ENCODE results near the gene SCAP. TPM values are rescaled to one million over a fixed set of nuclear protein-coding genes. Genes with fewer than 3 reads are reported as not detected.

SCAP gene
- total RNA-seq, 1 experiment from 2014 or later, result 81.4 TPM

DNA sequence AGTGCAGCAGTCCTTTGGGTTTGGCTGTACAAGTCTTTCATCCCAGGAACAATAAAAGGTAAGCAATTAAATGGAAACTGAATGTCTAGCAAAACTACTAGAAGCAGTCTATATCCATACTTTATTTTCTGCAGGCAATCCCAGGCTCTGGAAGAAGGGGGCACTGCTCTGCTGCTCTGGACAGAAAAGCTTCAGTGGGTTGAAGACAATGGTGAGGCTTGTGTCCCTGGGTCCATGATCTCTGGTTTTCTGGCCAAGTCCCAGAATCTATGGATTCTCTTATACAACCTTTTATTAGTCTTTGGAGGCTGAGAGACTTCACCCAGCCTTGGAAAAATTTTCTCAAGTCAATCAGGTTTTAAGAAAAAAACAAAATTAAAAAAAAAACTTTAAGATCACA lies 35.6 kb downstream of the SCAP start:
- no peak for DNase-seq (ENCODE audit: low spot score)
- in situ Hi-C loops (cut with HindIII; ENCODE audit: low sequenced_read_pairs), result no loop called here

DNA sequence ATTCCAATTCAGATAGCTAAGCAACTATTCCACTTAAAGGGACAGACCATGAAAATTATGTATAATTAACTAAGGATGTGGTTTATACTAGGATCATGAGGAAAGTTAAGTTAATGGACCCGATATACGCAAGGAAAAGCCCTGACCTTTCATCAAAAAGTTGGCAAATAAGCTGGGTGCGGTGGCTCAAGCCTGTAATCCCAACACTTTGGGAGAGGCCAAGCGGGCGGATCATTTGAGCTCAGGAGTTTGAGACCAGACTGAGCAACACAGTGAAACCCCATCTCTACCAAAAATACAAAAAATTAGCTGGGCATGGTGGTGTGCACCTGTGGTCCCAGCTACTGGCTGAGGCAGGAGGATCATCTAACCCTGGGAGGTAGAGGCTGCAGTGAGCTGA lies 39.6 kb downstream of the SCAP start:
- DNase-seq (ENCODE audit: low spot score), result no peak
- in situ Hi-C loops (cut with HindIII; ENCODE audit: low sequenced_read_pairs), result no loop called here

DNA sequence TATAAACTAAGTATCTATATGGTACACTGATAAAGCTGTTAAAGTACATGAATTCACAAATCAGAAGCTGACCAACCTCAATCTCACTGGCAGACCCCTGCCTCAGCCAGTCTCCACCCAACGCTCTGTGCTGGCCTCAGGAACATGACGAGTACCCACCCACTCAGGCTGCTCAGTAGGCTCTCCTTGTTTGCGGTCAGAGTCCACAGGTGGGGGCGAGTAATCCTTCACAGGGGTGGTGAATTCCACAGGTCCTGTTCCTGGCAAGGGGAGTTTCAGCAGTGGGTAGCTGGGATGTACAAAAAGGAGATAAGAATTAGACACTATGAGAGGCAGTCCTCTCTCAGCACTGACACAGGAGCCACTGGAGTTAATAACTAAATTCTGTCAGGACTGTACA lies 40.9 kb downstream of the SCAP start:
- in situ Hi-C loops (cut with HindIII; ENCODE audit: low sequenced_read_pairs), result no loop called here
- no peak for DNase-seq (ENCODE audit: low spot score)

DNA sequence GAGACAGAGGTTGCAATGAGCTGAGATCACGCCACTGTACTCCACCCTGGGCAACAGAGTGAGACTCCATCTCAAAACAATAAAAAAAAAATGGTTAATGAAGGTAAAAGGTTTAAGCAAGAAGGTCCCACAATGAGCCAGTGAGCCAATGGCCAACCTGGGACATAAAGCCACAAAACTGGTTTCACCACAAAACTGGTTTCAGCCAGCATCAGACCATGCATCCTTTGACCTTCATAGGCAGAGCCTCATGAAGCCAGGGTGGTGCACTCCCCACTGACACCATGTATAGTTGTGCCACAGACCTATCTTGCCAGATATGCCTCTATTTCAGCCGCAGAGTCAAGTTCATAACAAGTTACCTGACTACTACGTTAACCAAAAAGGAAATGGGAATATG lies 41.9 kb downstream of the SCAP start:
- in situ Hi-C loops (cut with HindIII; ENCODE audit: low sequenced_read_pairs), result no loop called here
- no peak for DNase-seq (ENCODE audit: low spot score)

DNA sequence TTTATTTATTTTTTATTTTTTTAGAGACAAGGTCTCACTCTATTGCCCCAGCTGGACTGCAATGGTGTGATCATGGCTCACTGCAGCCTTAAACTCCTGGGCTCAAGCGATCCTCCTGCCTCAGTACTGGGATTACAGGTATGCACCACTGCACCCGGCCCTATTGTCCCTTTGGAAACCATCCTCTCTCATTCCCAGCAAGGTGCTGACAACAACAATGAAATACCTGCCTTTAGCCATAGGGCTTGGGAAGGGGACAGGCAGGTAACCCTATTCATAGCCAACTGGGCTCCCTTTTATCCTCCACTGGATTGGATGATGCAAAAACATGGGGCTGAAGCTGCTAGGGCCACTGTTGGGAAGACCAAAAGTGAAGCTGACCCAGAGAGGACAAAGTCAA lies 43.1 kb downstream of the SCAP start:
- DNase-seq (ENCODE audit: low spot score), result no peak
- in situ Hi-C loops (cut with HindIII; ENCODE audit: low sequenced_read_pairs), result no loop called here

DNA sequence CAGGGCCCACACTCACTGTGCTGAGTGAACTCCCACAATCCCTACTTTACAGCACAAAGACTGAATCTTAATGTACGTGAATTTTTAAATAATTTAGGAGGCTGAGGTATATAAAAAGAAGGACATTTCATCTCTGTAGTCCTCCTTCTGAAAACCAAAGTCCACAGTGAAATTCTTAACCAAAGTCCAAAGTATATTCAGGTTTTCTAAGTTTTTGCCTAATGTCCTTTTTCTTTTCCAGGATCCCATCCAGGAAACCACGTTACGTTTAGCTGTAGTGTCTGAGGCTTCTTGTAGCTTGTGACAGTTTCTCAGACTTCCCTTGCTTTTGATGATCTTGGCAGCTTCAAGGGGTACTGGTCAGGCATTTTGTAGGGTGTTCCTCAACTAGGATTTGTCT lies 44.5 kb downstream of the SCAP start:
- no peak for DNase-seq (ENCODE audit: low spot score)
- in situ Hi-C loops (cut with HindIII; ENCODE audit: low sequenced_read_pairs), result no loop called here

DNA sequence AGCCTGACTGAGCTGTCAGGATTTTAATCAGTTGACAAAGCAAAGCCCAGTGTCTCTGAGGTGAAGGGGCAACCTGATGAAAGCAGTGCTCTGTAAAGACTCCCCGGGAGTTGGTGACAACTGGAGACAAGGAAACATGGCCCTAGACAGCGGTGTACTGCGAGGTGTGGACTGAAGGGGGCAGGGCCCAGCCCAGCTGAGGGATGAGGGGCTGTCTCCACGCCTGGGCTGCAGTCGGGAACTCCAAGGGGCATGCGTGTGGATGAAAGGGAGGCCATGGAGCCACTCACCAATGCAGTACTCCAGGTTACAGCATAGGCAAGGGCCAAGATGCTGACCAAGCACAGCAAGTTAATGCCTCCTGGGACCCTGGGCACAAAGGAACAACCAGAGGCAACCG lies 45.1 kb downstream of the SCAP start:
- no peak for DNase-seq (ENCODE audit: low spot score)
- in situ Hi-C loops (cut with HindIII; ENCODE audit: low sequenced_read_pairs), result no loop called here

DNA sequence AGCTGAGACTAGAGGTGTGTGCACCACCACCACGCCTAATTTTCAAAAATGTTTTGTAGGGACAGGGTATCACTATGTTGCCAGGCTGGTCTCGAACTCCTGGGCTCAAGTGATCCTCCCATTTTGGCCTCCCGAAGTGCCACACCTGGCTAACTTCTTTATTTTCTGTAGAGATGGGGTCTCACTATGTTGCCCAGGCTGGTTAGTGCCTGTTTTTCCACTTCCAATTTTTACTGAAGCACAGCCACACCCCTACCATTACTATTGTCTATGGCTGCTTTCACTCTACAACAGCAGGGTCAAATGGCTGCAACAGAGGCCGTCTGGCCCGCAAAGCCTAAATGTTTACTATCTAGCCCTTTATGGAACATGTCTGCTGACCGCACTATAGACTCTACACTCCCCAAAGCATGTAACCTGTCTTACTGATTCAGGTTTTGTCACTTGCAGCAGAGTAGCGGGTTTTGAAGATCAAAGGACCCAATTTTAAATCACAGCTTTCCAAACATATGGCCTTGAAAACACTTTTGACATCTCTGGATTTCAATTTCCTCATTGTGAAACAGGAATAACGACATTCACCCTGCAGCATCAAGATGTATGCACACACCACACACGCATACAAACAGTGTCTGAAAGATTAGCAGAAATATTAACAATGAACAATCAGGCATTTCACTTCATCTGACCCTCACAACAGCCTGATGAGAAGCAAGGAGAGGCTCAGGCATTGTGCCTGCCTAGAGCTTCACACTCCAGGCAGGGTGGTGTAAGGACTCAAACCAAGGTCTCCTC lies 46.1 kb downstream of the SCAP start:
- in situ Hi-C loops (cut with HindIII; ENCODE audit: low sequenced_read_pairs), result no loop called here
- DNase-seq (ENCODE audit: low spot score), result no peak

DNA sequence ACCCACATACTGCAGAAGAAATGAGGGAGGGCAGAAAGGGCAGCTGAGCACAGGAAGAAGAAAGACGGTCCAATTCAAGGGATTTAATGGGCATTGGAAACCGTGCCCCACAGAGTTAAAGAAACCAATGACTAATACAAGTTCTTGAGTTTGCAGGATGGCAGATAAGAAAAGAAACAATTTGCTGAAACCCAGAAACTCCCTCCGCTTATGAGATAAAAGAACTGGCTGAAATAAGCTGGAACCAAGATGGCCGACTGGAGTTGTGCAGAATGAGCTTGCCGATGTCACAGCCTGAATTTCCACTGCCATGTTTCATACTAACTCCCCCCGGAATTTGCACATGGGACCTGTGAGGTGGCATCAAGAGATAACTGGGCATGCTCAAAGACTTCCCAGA lies 47.1 kb downstream of the SCAP start:
- DNase-seq (ENCODE audit: low spot score), result no peak
- in situ Hi-C loops (cut with HindIII; ENCODE audit: low sequenced_read_pairs), result no loop called here

DNA sequence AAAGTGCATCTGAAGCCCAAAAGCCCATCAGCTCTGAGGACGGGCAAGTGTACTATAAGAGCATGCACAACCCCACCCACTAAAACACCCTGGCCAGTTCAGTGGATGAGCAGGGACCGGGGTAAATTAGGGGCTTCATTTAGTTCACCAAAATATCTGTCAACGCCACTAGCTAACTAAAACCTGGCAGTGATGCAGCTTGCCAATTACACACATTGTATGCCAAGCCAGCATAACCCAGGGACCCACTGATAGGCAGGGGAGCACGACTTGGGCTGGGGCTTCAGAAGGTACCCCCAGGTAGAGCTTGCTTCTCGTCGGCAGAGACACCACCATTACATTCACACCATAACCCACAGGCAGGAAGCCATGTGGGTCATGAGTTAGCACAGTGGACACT lies 47.9 kb downstream of the SCAP start:
- no peak for DNase-seq (ENCODE audit: low spot score)
- in situ Hi-C loops (cut with HindIII; ENCODE audit: low sequenced_read_pairs), result no loop called here

DNA sequence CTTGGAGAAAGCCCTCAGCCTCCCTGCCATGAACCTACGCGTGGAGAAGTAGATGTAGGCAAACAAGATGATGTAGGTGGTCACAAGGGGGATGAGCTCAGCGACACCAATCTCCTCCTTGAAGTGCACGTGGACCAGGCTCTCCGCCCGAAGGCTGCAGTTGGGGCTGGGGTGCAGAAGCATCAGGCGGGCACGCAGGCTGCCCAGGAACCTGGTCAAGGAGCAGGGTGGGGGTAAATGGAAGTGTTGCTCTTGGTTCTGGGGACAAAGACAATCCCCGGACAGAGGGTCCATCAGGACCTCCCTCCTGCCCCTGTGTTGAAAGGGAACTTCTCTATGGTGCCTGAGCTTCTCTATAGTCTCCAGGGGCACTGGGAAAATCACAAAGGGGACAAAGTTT lies 49.8 kb downstream of the SCAP start:
- in situ Hi-C loops (cut with HindIII; ENCODE audit: low sequenced_read_pairs), result no loop called here
- no peak for DNase-seq (ENCODE audit: low spot score)

DNA sequence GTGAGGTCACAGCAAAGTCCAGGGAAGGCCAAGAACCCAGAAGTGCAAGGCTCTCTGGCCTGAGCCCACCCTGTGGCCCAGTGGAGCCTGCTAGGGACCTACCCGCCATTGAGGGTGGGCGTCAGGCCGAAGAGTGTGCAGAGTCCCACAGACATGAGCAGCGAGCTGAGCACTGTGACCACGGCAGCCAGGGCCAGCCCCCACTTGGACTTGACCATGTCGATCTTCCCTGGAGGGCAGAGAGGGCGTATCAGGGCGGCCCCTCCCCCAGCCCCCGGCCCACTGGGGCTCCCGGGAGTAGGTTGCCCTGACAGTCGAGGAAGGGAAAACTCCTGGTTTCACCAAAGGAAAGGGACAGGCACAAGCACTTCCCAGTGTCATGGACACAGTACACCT lies 50.4 kb downstream of the SCAP start:
- in situ Hi-C loops (cut with HindIII; ENCODE audit: low sequenced_read_pairs), result no loop called here
- no peak for DNase-seq (ENCODE audit: low spot score)

DNA sequence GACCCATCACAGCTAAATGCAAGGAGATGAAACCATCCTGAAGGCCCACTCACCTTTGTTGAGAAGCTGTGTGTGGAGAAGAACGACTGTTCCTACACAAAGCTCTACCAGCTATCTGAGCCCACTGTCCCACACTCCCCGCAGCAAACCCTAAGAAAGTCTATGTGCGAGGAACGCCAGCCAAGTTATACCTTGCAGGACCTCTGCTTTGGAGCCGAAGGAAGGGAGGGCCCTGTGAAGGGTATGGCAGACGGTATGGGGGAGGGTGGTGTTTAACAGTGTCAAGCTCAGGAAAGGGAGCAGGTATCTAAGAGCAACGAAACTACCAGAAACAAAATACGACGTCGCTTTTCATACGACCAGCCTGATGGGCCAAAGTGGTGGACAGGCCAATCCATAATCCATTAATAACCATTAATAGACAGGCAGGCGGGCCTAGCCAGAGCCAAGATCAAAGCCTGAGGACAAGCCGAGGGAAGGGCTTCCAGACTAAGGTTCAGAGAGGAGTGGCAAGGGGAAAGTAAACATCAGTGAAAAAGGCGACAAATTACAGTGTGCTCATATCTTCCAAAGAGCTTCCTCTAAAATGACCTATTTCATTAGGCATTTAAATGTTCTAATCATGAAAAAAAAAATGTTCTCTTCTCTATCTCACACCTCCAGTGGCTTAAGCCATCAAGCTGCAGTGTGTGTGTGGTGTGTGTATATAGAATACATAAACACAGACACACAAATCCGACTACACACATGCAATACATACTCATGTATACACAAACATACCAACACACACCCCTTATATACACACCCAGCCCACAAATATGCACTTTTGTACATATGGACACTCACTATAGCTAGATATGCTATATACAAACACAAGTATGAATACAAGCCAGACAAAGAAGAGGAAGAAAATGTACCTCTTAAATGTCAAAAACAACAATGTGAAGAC lies 51.0 kb downstream of the SCAP start:
- in situ Hi-C loops (cut with HindIII; ENCODE audit: low sequenced_read_pairs), result no loop called here
- DNase-seq (ENCODE audit: low spot score), result no peak

DNA sequence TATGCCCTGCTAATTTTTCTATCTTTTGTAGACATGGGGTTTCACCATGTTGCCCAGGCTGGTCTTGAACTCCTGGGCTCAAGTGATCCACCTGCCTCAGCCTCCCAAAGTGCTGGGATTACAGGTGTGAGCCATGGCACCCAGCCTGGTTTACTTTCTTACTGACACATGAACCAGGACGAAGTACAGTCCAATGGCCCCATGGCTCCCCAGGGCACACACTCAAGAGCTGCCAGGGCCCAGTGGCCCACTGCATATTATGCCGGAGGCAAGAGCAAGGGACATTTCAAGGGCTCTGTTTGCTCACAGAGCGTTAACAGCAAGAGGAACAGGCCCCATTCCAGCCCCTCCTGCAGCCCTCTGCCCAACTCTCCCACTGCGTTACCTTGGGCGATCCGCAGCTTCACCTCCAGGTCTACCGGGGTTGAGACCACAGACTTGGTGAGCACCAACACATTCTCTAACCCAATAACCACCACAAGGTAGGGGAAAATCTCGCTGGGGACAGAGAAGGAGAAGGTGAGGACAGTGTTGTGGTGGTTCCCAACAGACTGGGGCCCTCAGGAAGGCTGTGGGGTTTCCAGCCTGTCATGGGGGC lies 52.1 kb downstream of the SCAP start:
- in situ Hi-C loops (cut with HindIII; ENCODE audit: low sequenced_read_pairs), result no loop called here
- DNase-seq (ENCODE audit: low spot score), result no peak

DNA sequence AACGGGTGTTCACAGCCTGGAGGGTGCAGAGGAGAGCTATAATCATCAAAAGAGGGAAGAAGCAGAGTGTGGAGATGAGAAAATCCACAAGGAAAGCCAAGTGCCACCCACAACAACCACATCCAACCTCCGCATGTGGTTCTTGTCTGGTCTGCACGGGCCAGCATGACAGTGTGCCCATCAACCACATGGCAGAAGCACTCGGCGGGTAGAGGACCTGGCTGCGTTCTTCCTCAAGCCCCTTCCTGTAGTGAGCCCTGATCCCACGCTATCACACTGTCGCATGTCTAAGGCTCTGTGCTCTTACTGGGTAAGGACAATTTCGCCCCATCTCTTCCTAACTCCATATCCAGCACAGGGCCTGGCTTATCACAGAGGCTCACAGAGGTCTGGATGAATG lies 53.0 kb downstream of the SCAP start:
- in situ Hi-C loops (cut with HindIII; ENCODE audit: low sequenced_read_pairs), result no loop called here
- DNase-seq (ENCODE audit: low spot score), result no peak

DNA sequence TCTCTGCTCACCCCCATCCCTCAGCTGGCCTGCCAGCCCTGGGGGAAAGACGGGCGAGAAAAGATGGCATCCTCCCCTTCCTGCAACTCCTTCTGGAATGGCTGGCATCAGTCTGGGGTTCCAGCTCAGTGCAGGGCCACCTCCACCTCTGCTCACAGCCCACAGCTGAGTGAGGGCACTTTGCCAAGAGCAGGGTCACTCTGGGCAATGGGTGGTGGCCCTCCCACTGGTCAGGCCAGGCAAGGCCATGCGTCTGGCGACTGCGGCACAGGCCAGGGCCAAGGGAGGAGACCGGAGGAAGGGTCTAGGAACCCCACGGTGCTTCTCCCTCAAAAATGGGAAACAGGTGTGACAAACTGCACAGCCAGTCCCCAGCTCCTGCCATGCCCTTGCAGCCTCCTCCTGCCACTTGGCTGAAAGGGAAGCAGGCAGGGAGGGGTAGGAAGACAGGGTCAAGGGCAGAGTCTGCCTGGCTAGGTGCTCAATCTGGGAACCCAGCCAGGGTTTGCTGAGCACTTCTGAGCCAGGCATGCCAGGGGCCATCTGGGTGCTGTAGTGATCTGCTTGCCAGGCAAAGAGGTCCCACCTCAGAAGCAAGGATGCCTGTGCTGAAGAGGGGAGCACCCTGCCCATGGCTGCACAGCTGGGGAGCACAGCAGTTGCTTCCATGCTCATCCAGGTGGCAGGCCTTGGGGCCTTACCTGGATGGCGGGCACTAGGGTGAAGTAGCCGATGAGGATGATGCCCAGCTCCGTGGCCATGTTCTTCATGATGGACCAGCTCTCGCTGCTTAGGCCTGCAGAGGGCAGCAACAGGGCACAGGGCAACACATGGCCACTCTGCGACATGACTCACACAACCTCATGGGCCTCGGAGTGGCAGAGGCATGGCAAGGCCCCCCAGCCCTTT lies 53.7 kb downstream of the SCAP start:
- DNase-seq (ENCODE audit: low spot score), result peak; percentile 46
- in situ Hi-C loops (cut with HindIII; ENCODE audit: low sequenced_read_pairs), result no loop called here

DNA sequence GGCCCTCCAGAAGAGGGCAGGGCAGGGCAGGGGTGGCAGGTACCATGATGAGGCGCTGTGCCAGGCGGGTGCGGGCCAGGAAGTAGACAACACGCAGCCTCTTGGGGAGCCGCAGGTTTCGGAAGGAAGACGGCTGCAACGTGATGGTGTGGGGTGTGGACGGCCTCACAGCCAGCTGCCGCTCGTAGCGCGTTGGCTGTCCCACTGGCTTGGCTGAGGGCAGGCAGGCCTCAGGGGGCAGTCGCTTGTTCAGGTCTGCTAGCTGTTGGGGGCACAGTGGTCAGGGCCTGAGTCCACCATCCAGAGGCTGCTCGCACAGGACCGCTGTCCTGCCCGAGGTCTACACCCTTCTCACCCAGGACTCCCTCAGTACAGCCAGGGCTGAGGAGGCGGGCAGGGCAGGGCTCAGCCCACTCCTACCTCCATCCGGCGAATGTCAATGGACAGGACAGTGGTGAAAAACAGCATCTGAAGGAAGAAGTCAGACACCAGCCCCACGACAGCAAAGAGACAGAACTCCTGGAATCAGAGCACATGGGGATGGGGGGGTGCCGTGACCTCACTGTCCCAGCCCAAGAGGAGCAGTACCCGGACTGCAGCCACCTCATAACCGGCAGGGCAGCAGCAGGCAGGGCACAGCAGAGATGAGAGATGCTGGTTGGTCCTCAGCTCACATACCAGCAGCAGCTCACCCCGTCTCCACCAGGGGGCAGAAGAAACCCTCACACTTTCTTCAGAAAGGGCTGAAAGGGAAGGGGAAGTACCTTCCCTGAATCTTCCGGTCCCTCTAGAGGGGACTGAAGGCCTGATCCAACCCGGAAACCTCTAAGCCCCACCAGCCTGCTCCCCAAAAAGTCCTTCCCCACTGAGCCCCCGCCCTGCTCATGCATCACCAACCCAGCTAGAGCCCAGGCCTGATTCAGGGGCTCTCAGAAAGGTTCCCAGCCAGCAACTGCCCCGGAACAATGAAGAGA lies 54.9 kb downstream of the SCAP start:
- peak; percentile 90 for DNase-seq (ENCODE audit: low spot score)
- in situ Hi-C loops (cut with HindIII; ENCODE audit: low sequenced_read_pairs), result no loop called here

DNA sequence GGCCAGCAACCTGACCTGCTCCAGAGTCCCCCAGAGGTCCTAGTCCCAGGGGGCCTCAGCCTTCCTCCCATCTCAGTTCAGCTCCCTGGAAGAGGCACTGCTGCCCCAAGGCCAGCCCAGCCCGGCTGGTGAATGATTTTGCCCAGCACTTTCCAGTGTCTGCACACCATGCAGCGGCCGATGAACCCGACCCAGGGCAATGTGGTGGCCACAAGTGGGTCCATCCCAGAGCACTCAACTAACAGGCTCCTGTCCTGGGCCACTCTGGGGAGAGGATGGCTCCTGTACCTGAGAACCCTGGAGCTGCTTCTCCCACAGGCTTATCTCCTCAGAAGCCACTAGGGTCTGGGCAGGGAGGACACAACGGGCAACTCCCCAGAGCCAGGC lies 55.7 kb downstream of the SCAP start:
- DNase-seq (ENCODE audit: low spot score), result no peak
- in situ Hi-C loops (cut with HindIII; ENCODE audit: low sequenced_read_pairs), result no loop called here

All from G401 (cell line).